ENCODE data around the gene SLC38A5.

- TF ChIP-seq EZH2 (IDR thresholded peaks at IDR 0.05; ENCODE audit: low read depth, unreplicated experiment) = no peak
- no peak for TF ChIP-seq CTCF (conservative IDR thresholded peaks at IDR 0.05; ENCODE audit: low read depth in 2 of 2)
- TF ChIP-seq EZH2phosphoT487 (IDR thresholded peaks at IDR 0.05; ENCODE audit: unreplicated experiment) = no peak
- no peak for TF ChIP-seq CREB1 (CRISPR knock-in tag; IDR thresholded peaks at IDR 0.05; ENCODE audit: low read depth)
- TF ChIP-seq POLR2AphosphoS5 (IDR thresholded peaks at IDR 0.05; ENCODE audit: low read depth) = no peak
- TF ChIP-seq ZNF331 (CRISPR knock-in tag; IDR thresholded peaks at IDR 0.05; ENCODE audit: low read depth) = no peak
- TF ChIP-seq NANOG (IDR thresholded peaks at IDR 0.05; ENCODE audit: borderline replicate concordance) = no peak
- no peak for TF ChIP-seq STAT1 (IDR thresholded peaks at IDR 0.05; ENCODE audit: unreplicated experiment)
- TF ChIP-seq REST (IDR thresholded peaks at IDR 0.05; ENCODE audit: unreplicated experiment) = no peak
- TF ChIP-seq ZNF114 (CRISPR knock-in tag; IDR thresholded peaks at IDR 0.05) = no peak
Measured at GRCh38 chrX:48488034-48488433, 18.0 kb upstream of the SLC38A5 start.
